ENCODE data around the gene DSC2. TPM values are rescaled to one million over a fixed set of nuclear protein-coding genes. Genes with fewer than 3 reads are reported as not detected.

DSC2 gene
- total and polyA plus RNA-seq, 2 of the 8 experiments (the other 6 are each of a cell fraction or from before 2014, with no cell fraction given): 4.6 to 39.7 TPM

GRCh38 chr18:31101183-31102024 lies 817 bp downstream of the DSC2 start (continued):
- TF ChIP-seq ATF3 (IDR thresholded peaks at IDR 0.05; ENCODE audit: insufficient read depth, low read depth, low read length) (no peak), SIRT6 (IDR thresholded peaks at IDR 0.05; ENCODE audit: low read length) (no peak), JUN (IDR thresholded peaks at IDR 0.05; ENCODE audit: low read depth, low read length) (no peak), USF2 (IDR thresholded peaks at IDR 0.05; ENCODE audit: low read length) (no peak), ASH2L (IDR thresholded peaks at IDR 0.05; ENCODE audit: low read length) (peak; percentile 96), ATF2 (IDR thresholded peaks at IDR 0.05; ENCODE audit: low read length) (no peak), MAX (IDR thresholded peaks at IDR 0.05) (peak; percentile 30; the same call in 1 of the 2 replicates), RFX5 (IDR thresholded peaks at IDR 0.05; ENCODE audit: borderline replicate concordance, low read depth, low read length) (no peak), PHF8 (conservative IDR thresholded peaks at IDR 0.05; ENCODE audit: low read depth, low read length) (peak; percentile 61), GABPA (IDR thresholded peaks at IDR 0.05; ENCODE audit: borderline replicate concordance, insufficient read depth, low read length) (no peak), KDM4A (IDR thresholded peaks at IDR 0.05; ENCODE audit: low read depth, low read length, severe bottlenecking) (peak; percentile 37), CHD1 (IDR thresholded peaks at IDR 0.05; ENCODE audit: low read depth, low read length) (no peak), CBX5 (IDR thresholded peaks at IDR 0.05; ENCODE audit: low read depth, low read length) (no peak), CEBPB (IDR thresholded peaks at IDR 0.05; ENCODE audit: low read depth, low read length) (no peak), TAF7 (optimal IDR thresholded peaks at IDR 0.05; ENCODE audit: borderline replicate concordance, low read depth, low read length) (peak; percentile 20), SIN3A (conservative IDR thresholded peaks at IDR 0.05 in 1 of 2, IDR thresholded peaks at IDR 0.05 in 1 of 2; ENCODE audit: low read depth in 1 of 2, low read length in 2 of 2) (0 out of 4 replicates have a peak, but pooled peaks of 1 of the 2 experiments have one; percentile 36), E2F6 (IDR thresholded peaks at IDR 0.05) (peak; percentile 14; the same call in 1 of the 2 replicates), KDM1A (IDR thresholded peaks at IDR 0.05; ENCODE audit: borderline replicate concordance, low read length) (no peak)

Data from H1 (cell line).